NCI-H82 treated with DMSO at 0.1 percent for 48 hours (cell line): Measurements from ENCODE around the gene STAB1.

Source experiments
- DNase-seq: peaks from one replicate; lab custom pipeline; 2025; ENCODE audit not compliant: unreplicated experiment; lab: John Stamatoyannopoulos, UW

The STAB1 gene

DNA sequence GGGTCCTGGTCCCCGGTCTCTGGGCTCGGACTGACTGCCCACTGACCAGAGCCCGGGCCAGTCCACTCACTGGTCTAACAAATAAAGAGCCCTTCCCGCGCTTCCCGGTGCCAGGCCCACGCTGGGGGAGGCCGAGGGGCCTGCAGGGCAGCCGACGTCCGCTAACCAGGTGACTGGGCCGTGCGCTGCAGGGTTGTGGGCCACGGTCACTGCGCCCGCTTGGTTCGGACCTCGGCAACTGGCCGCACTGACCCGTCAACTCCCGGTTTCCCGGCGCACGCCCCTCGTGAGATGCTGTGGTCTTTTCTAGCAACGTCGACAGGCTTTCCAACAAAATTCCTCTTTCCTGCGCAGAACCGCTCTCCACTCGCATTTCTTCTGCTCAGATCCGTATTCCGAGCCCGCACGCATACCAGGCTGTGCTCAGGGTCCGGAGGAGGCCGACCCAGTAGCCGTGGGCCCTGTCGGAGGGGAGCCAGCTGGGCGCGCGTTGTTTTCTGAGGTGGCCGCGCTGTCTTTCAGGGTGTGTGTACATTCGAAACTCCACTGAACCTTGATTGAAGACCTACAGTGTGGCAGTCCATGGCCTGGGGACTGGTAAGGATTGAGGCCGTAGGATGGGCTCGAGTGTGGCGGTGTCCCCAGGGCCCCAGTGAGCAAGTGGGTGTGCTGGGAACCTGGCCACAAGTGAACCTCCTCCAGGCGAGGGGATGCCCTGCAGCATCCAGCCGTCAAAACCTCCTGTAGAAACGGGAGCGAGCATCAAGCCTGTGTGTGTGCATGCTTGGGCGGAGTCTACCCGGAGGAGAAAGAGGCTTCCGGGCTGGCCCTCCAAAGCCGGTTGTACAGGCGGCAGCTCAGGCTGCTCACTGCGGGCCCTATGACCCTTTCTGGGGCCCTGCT lies 39.4 kb downstream of the STAB1 start:
- no peak for DNase-seq

DNA sequence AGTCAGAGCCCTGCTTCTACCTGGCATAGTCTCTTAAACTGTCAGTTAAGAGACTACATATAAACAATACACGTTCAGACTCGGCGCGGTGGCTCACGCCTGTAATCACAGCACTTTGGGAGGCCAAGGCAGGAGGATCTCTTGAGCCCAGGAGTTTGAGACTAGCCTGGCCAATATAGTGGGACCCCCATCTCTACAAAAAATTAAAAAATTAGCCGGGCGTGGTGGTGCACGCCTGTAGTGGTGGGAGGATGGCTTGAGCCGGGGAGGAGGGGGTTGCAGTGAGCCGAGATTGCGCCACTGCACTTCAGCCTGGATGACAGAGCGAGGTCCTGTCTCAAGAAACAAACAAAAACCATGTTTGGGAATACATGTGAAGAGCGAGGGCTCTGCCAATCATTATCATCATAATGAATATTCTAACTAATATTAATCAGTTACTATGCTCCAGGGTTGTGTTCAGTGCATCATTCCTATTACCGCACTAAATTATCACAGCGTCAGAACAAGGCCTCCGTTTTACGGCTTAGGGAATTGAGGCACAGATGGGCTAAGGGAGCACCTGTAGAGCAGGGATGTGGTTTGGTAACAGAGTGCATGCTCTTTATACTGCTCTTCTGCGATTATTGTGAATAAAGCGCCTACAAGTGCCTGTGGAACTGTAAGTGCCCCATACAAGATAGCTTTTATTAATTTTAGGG lies 40.4 kb downstream of the STAB1 start:
- DNase-seq, result no peak

DNA sequence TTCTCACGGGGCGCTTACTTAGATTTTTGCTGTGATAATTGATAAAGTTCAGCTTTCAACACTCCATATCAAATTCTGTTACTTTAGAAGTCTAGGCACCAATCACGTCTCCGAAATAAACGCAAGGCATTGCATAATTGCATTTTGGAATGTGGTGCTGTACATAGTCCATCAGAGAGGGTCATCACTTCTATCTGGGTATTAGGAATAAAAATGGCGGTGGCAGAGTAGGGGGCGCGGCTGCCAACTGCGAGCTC lies 40.9 kb downstream of the STAB1 start:
- DNase-seq, result no peak

DNA sequence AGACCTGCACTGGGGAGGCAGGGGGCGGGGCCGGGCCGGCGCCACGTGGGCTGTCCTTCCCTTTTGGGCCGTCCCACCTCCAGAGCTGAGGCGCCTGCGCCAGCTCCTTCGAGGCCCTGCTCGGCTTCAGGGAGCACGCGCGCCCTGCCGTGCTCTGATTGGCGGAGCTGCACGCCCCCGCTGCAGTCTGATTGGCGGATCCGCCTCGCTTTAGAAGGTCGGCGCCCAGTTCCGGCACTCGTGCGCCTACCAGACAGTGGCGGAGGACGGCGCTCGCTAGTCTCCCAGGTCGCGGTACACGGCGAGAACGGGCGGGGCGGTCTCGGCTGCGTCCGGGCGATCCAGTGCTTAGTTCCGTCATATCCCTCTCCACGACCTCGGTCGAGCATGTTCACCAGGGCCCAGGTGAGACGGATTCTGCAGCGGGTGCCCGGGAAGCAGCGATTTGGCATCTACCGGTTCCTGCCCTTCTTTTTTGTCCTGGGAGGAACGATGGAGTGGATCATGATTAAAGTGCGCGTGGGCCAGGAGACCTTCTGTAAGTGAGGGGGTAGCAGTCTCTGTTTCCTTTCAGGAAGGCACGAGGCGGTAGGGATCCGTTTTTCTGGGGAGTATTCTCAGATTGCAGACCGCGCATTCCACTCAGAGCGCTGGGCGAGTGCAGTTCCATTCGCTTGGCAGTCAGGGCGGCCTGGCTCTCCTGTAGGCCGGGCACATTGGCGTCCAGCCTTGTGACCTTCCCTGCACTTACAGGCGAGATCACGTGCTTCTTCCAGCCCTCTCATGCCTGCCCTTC lies 41.4 kb downstream of the STAB1 start, which contains the start of gene UQCC5:
Gene UQCC5, plus strand, starts transcription at position 237 of the 796 bp plus-strand sequence. Its CDS starts 151 bp downstream, at position 388.
- peak; percentile 79 for DNase-seq

DNA sequence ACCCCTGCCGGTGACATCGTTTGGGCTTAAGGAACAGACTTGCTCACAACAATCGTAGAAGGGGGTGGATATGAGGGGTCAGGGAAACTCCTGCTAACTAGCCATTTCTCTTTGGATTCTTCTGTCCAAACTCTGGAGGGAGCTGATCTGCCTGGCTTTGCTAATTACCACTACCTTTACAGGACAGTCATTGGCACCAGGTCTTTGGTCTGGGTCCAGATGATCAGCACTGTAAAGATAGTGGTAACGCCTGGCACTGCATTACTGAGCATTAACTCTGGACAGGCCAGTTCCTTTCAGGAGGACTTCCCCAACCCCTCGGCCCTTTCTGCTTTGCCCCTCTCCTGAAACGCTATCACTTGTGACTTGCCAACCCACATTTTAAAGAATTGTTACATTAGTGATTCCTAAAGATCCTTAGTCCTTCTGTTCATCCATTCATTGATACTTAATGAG lies 42.1 kb downstream of the STAB1 start:
- DNase-seq, result no peak

DNA sequence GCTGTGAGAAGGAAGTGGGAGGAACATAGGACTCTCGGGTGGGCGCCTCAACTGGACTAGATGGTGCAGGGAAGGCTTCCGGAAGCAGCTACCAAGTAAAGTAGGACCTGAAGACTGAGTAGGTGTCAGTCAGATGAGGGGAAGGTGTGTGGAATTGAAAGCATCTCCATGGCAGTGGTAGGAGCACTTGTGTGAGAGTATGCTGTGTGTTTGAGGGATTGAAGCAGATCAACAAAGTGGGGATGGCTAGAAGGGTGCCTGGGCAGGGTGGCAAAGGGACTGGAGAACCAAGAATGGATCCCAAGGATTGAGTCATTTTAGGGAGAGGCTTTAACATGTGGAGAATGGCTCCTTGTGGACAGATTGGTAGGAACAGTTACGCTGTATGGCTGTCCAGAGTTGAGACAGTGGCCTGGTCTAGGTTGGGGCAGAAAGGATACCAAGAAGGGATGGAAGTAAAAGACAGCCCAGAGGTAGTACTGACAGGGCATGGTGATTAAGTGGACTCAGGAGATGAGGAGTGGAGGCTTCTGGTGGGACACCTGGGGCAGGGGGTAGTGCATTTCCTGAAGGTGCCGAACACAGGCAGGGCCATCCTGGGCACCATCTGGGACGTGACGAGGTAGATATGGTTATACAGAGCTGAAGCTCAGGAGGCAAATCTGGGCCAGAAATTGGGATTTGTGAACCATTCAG lies 42.7 kb downstream of the STAB1 start:
- no peak for DNase-seq

DNA sequence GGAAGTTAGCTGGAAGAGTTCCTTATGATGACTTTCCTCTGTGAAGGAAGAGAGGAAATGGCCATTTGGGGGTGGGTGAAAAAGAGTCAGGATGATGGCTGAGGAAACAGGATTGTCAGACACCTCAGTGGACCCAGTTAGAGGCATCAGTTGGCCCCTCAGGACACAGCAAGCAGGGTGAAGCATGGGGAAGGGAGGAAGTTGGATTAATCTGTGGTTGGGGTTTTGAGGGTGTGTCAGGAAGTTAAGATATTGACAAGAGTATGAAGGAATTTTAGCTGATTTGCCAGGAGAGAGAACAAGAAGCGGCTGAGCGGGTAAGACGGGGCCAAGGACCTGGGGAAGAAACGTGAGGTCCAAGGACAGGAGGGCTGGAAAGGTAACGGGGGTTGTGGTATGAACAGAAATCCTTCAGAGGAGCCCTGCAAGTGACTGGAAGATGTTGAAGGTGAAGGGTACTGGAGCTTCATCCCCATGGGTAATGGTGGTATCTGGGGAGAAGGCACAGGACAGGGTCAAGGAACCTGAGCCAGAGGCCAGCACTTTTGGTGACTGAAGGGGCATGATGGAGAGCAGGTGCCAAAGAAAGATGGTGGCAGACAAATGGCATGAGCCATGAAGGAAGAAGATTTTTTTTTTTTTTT lies 44.0 kb downstream of the STAB1 start:
- no peak for DNase-seq

DNA sequence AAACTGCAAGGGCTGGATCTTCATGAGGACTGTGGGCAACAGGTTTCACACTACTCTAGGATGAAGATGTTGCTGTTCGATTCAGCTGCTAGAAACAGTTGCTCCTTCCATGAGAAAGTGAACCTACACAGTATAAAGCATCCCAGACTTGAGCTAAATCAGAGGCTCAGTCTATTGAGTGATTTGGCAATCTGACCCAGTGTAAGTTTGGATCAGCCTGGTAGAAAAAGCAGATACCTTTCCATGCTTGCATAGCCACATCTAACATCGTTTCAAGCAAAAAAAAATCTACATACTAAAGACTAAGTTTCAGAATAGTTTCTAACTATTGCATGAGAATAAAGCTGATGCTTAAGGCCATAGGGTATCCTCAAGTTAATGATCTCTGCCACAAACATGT lies 45.9 kb downstream of the STAB1 start:
- DNase-seq, result no peak

DNA sequence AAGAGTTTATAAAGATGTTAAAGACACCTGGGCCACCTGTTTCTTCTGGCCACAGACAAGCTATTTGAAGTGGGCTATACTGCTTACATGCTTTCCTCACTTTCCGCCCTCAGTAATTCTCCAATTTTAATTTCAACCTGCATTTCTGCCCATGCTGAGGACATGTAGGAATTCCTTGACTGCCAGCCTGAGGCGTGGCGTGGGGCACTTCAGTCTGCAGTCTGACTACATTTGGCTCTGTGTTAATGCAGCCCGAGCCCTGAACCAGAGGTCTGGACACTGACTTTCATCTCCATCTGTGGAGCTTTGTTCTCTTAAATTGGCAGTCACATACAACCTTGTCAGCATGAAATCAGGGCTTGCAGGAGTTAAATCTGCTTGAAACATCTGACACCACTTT lies 49.8 kb downstream of the STAB1 start:
- no peak for DNase-seq

DNA sequence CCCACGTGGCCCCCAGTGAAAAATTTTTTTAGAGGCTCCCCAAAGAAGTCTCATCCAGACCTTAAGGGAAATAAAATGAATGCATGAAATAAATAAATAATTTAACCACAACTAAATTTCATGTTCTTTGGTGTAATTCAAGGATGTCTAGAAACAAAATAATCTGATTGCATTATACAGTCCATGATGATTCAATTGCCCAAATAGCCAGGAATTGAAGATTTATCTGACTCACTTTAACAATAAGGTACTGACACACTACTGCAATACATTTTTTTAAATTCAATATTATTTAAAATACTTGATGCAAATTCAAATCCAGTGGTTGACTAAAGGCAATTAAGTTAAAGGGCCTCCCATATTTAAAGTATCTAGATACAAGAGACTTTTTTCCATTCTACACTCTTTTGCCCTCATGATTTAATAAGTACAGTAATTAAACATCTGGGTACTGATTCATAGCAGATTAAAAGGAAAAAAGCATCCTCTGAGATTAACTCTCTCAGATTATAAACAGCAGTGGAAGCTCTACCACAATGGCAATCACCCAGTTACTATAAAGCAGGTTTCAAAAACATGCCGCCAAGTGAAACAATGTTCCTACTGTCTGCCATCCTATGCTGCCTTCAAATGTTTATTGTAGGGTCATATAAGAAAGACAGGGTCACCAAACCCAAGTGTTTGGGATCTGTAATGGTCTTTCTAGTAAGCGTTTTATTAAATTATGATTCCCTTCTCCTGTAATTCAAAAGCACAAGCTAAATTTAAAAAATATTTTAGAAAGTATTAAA lies 51.2 kb downstream of the STAB1 start:
- DNase-seq, result no peak

DNA sequence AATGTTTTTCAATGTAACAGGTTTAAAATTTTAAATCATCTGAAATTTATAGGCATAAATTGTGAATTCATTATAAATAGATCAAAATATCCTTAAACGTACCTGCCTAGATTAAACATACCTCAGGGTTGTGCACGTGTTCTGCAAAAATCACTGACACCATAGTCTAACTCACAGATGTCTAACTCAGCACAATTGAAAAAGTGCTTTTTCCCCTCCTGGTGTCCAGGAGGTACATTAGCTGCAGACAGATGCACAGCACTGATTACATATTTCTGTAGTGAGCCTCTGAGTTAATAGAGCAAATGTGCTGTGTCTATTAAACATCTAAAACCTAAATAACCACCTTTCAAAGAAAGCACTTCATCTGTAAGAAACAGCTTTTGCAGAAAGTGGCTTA lies 52.0 kb downstream of the STAB1 start:
- DNase-seq, result no peak

DNA sequence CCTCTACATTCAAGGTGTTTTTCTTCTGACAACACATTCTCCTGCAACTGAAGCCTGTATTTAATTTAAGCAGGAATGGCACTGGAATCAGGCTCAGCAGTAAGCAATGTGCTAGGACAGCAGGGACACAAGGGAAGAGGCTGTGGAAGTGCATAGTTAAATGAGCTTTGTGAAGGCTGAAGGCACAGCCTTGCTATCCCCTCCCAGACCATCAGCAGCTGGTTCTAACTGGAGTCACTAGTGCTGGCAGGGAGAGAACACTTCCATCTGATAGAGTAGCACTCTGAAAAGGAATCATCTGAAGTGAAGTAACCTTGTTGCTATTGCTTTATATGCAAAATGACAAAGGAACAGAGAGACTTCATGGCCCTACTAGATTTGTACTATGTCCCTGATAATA lies 56.0 kb downstream of the STAB1 start:
- DNase-seq, result no peak

DNA sequence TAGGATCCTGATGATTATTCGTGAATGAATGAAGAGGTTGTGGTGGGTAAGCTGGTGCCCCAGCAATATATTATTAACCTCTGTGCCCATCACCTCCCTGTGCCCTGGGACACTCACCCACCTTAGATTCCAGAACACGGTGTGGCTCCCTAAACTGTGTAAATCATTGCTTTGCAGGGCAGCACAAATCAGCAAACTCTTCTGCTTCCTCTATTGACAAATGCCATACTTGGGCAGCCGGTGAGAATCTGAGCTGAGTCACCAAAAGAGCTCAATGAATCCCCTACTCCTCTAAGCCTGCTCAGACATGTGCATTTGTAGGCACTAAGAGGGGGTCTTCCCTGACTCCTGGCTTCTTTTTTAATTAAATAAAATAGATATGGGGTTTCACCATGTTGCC lies 57.0 kb downstream of the STAB1 start:
- DNase-seq, result no peak

DNA sequence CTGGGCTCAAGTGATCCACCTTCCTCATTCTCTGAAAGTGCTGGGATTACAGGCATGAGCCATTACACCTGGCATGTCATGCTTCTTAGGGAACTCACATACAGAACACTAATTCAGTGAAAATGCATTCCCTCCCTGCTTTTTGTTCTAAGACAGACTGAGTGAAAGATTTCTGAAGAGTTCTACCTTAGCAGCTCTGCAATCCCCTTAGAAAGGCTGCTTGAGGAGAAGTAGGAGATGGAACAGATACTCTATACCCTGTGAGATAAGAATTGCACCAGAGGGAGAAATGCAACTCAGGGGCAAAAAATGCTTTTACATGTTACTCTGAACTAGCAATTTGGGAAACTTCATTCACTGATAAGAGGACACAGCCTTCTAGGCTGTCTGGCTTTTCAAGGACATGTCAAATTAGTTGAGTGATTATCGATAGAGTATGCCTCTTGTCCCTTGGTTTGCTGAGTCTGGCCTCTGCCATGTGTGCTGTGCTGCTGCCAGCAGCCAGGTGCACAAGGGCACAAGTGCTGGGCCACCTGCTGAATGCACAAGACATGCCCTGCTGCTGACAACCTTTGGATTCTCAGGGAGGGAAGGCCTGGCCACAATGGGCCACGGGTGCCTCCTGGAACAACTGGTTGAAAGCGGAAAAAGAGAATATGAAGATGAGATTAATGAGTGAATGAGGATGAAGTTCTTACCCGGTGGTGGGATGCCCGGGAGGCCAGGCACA lies 59.1 kb downstream of the STAB1 start:
- DNase-seq, result no peak

DNA sequence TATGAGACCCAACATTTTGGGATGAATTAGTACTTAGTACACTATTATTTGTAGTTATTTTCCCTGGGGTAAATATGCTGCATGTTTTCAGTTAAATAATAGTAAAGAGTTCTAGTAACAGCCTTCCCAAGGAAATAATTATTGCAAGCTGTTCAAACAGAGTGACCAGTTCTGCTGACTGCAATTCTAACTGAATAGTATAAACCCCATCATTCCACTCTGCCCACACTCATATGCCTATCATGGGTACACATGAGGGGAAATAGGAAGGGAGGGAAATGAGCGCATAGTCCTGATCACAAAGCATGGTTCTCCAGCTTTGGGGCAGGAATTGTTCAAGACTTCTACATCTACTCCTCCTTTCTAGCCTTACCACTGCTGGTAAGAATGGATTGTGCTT lies 59.9 kb downstream of the STAB1 start:
- DNase-seq, result no peak

DNA sequence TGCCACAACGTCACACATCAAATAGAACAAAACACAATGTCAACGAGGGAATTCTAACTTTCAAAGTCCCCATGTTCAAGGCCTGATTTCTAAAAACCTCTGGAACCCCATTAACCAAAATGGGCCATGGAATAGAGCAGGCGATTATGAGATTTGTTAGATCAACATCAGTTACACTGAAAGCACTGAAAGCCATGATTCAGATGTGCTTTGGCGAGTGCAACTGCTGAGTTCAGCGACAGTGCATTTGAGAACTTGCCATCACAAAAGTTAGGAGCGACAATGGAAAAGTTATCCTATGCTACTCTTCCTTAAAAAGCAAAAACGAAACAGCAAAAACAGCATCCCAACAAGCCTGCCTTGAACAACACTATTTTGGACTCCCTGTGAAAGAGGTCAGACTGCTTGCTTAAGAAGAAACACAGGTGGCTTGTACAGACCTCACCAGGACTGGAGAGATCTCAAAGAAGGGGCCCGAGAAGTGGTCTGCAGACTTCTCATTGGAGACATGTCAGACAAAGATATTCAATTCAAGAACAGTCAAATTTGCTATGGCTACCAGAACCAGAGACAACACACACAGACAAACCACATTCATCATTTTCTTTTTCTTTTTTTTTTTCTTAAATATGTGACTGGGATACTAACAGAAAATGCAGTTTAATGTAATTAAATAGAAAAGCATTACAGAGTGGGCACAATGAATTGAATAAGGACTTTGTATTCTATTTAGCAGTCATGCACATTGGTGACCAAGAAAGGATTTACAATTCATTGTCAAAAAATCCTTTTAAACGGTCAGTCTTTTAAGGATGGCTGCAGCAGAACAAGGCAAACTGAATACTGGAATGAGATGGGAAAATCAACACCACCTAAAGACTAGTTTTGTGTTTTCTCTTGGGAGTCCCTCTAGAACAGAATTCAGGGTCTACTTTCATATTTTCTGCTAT lies 62.1 kb downstream of the STAB1 start:
- DNase-seq, result no peak

DNA sequence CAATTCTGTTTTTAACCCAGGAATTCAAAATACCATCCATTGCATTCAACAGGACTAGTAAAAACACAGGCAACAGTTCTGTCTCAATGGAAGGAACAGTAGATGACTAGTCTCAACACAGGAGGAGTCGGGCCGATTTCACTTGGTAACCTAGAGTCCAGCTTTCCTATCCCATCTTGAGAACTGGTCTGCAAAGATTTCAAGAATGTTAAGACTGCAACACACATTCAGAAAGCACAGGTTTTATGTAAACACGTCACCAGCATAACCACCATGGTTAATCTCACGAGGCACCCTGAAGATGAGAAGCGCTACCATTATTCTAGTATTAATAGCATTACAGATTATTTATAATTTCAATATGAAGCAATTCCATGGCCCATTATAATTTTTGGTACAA lies 63.3 kb downstream of the STAB1 start:
- no peak for DNase-seq
